Ovary (tissue), 9 donors: ENCODE measurements around the gene NDUFS6. TPM values are rescaled to one million over a fixed set of nuclear protein-coding genes. Genes with fewer than 3 reads are reported as not detected.

Experiments used
- DNase-seq, 5 donors: peaks; one replicate each; pipeline ENCODE4 v3.0.0-alpha.2; 2019 to 2020
- H3K27ac ChIP-seq, 2 donors: fragments of 200-600 bp; one replicate each; pipeline versions ENCODE4 v1.5.1 to v1.8.0; 2019 to 2022
- H3K27me3 ChIP-seq: fragments of 200-600 bp; one replicate; pipeline ENCODE4 v1.8.0; 2022
- H3K36me3 ChIP-seq: fragments of 200-600 bp; sonication (generic); one replicate; pipeline ENCODE4 v1.5.1; 2019
- H3K4me1 ChIP-seq: one replicate; pipeline ENCODE4 v1.8.1; 2013; ENCODE audit warnings: mild to moderate bottlenecking, moderate library complexity; ENCODE audit not compliant: insufficient read depth
- H3K4me3 ChIP-seq: fragments of 200-600 bp; sonication (generic); one replicate; pipeline ENCODE4 v1.5.1; 2017
- H3K9me3 ChIP-seq, 2 donors: fragments of 200-600 bp in 1 of 2; sonication (generic) in 1 of 2; one replicate each; pipeline versions ENCODE4 v1.5.1 to v1.8.1; 2013 to 2019; ENCODE audit warnings: mild to moderate bottlenecking in 1 of 2, moderate library complexity in 1 of 2
- CTCF ChIP-seq, 3 donors: fragments of 450-650 bp in 2 of 3; fragments of 200-600 bp in 1 of 3; IDR thresholded peaks; one replicate each; pipeline versions ENCODE4 v1.5.1 to v1.8.0; 2016 to 2022; ENCODE audit warnings: antibody characterized with exemption in 3 of 3, mild to moderate bottlenecking in 1 of 3
- EP300 ChIP-seq: sonication (generic); formaldehyde crosslinking; IDR thresholded peaks from one replicate; pipeline ENCODE4 v1.6.1; 2017; ENCODE audit warnings: antibody characterized with exemption
- POLR2A ChIP-seq: fragments of 450-650 bp; IDR thresholded peaks from one replicate; pipeline ENCODE4 v1.6.1; 2017; ENCODE audit warnings: antibody characterized with exemption, mild to moderate bottlenecking, moderate library complexity
- WGBS, 3 donors: extraction: QIAGEN DNeasy Blood & Tissue Kit in 1 of 3; methylation state at CpG; one replicate each; pipeline versions ENCODE4 v1.1.5 to v1.1.7; 2013 to 2017; 5-methylcytosine and 5-hydroxymethylcytosine counted together
- intact Hi-C, 4 donors: fragments of 100-400 bp; cut with DNase I; formaldehyde crosslinking; loops; one replicate each; pipeline versions ENCODE4 v1.11.0 to v1.15.1; 2022 to 2023
- polyA plus RNA-seq, 2 donors: library from polyadenylated mRNA; stranded (reverse); fragments of 200-250 nt in 1 of 2; fragments of 350-450 nt in 1 of 2; fragmentation: Illumina TruSeq in 1 of 2; extraction: RNeasy Lipid Tissue Mini Kit (QIAGEN cat#74804) in 1 of 2; gene quantifications; one replicate each; pipeline ENCODE4 v1.2.3, GENCODE V29; 2013 to 2014
- total RNA-seq, 7 donors: library from RNA; depleted of rRNA in 2 of 7; stranded (reverse); fragments of >200 nt in 2 of 7; fragmentation: NEBNext Ultra II Directional in 3 of 7; extraction: Animal tissue kit (Norgen Biotek cat#: 25700) in 3 of 7; gene quantifications; one replicate each; pipeline versions ENCODE4 v1.1.0 to v1.2.4, GENCODE V29; 2016 to 2023
- donor health status: DM: no; HTN: no; CAD: no; lungs with moderate emphysema.
- donor health status: DM: no; HTN: no; CAD: no.
- donor health status: Bipolar disorder and iron deficiency.
- donor health status: DM: yes; HTN: yes; CAD: no.
- donor health status: DM: no; HTN: no; CAD: no.
- donor health status: DM: yes; HTN: yes; CAD: no.

Gene NDUFS6
- total and polyA plus RNA-seq, 9 donors, result 16.3 to 50.8 (median 21.5) TPM

- no peak overlapping the region for H3K27ac ChIP-seq
- no peak for TF ChIP-seq CTCF (IDR thresholded peaks at IDR 0.05)
- TF ChIP-seq EP300, result no peak
- TF ChIP-seq POLR2A, result no peak
Observed at GRCh38 chr5:1833264-1834021, 32.2 kb downstream of the NDUFS6 start.

GRCh38 chr5:1834022-1834551, 32.9 kb downstream of the NDUFS6 start:
- TF ChIP-seq EP300 (no peak), CTCF (IDR thresholded peaks at IDR 0.05) (no peak), POLR2A (no peak)
- no peak overlapping the region for H3K27ac ChIP-seq
- H3K36me3 ChIP-seq, result no peaks in the 10 kb centered on the region
- no peak overlapping the region for H3K4me3 ChIP-seq
- no peak for DNase-seq
- WGBS, 3 donors, result 61 to 72% (median 68%) methylated on average over 21 to 22 of the region's 22 CpGs
- H3K4me1 ChIP-seq, result no peaks in the 10 kb centered on the region
- intact Hi-C loops, result no loop called here
- no peaks in the 10 kb centered on the region for H3K9me3 ChIP-seq
- no peaks in the 10 kb centered on the region for H3K27me3 ChIP-seq

More at GRCh38 chr5:1833264-1834021, 32.2 kb downstream of the NDUFS6 start:
- no peaks in the 10 kb centered on the region for H3K36me3 ChIP-seq
- H3K27me3 ChIP-seq, result no peaks in the 10 kb centered on the region
- no peaks in the 10 kb centered on the region for H3K4me1 ChIP-seq
- no peak for DNase-seq
- H3K4me3 ChIP-seq, result no peak overlapping the region
- H3K9me3 ChIP-seq, result no peaks in the 10 kb centered on the region
- intact Hi-C loops, result no loop called here
- WGBS, 3 donors, result 75 to 83% (median 81%) methylated on average over 16 of the region's 16 CpGs

GRCh38 chr5:1834721-1835429, 33.7 kb downstream of the NDUFS6 start:
- no peak for TF ChIP-seq CTCF (IDR thresholded peaks at IDR 0.05)
- no peak for TF ChIP-seq EP300
- no peak for TF ChIP-seq POLR2A
- intact Hi-C loops, result no loop called here
- Histone ChIP-seq H3K9me3 (no peaks in the 10 kb centered on the region), H3K27ac (no peak overlapping the region), H3K4me3 (no peak overlapping the region), H3K27me3 (no peaks in the 10 kb centered on the region), H3K36me3 (no peaks in the 10 kb centered on the region), H3K4me1 (no peaks in the 10 kb centered on the region)
- DNase-seq, result no peak
- 52 to 59% (median 58%) methylated on average over 21 of the region's 21 CpGs for WGBS, 3 donors

- no peak overlapping the region for H3K4me3 ChIP-seq
- 82 to 84% (median 82%) methylated on average over 13 of the region's 13 CpGs for WGBS, 3 donors
Observed at GRCh38 chr5:1835431-1835830, 34.2 kb downstream of the NDUFS6 start.

More at GRCh38 chr5:1835431-1835830, 34.2 kb downstream of the NDUFS6 start:
- Histone ChIP-seq H3K27me3 (no peaks in the 10 kb centered on the region), H3K9me3 (no peaks in the 10 kb centered on the region), H3K4me1 (no peaks in the 10 kb centered on the region), H3K27ac (no peak overlapping the region), H3K36me3 (no peaks in the 10 kb centered on the region)
- intact Hi-C loops, result no loop called here
- DNase-seq, result no peak
- TF ChIP-seq EP300 (no peak), CTCF (IDR thresholded peaks at IDR 0.05) (no peak), POLR2A (no peak)
